Pancreas (tissue), 10 donors: Measurements from ENCODE around the gene CACNA1I. TPM values are rescaled to one million over a fixed set of nuclear protein-coding genes. Genes with fewer than 3 reads are reported as not detected.

Experiments
- ATAC-seq, 4 donors: fragments of 200-7000 bp; cut with Tn5 transposase; one replicate each; pipeline versions ENCODE4 v1.8.0 to v1.9.1; 2020; ENCODE audit warnings: mild to moderate bottlenecking in 4 of 4, moderate library complexity in 4 of 4
- DNase-seq, 6 donors: peaks; one replicate each; pipeline ENCODE4 v3.0.0-alpha.2; 2020
- FAIRE-seq: peaks from 2 replicates; lab custom pipeline; 2012; peaks lifted over from hg19 to GRCh38; lab: Jason Lieb, UNC
- H3K27ac ChIP-seq, 4 donors: fragments of 200-600 bp; sonication (generic); 1 replicate in 3 of 4; 2 replicates in 1 of 4; pipeline versions ENCODE4 v1.5.0 to v1.8.0; 2020
- H3K27me3 ChIP-seq, 4 donors: fragments of 200-600 bp; one replicate each; pipeline ENCODE4 v1.8.0; 2021
- H3K36me3 ChIP-seq, 3 donors: fragments of 200-600 bp; sonication (generic) in 1 of 3; one replicate each; pipeline versions ENCODE4 v1.5.0 to v1.8.0; 2020 to 2021
- H3K4me1 ChIP-seq, 3 donors: fragments of 200-600 bp; one replicate each; pipeline ENCODE4 v1.8.0; 2021
- H3K4me3 ChIP-seq, 4 donors: fragments of 200-600 bp; sonication (generic) in 2 of 4; one replicate each; pipeline versions ENCODE4 v1.5.0 to v1.8.0; 2020 to 2021
- H3K9me3 ChIP-seq, 4 donors: fragments of 200-600 bp; one replicate each; pipeline ENCODE4 v1.8.0; 2021
- WGBS, 2 donors: extraction: QIAGEN DNeasy Blood & Tissue Kit; methylation state at CpG; one replicate each; pipeline ENCODE4 v1.1.7; 2013; 5-methylcytosine and 5-hydroxymethylcytosine counted together
- intact Hi-C, 3 donors: fragments of 100-400 bp; cut with DNase I; formaldehyde crosslinking; loops; one replicate each; pipeline versions ENCODE4 v1.11.1 to v1.14.2; 2022
- polyA plus RNA-seq, 2 donors: library from polyadenylated mRNA; stranded (reverse); fragments of 200-250 nt; gene quantifications; one replicate each; pipeline ENCODE4 v1.2.3, GENCODE V29; 2013
- total RNA-seq, 6 donors: library from RNA; stranded (reverse); fragmentation: NEBNext Ultra II Directional in 4 of 6; extraction: Animal tissue kit (Norgen Biotek cat#: 25700) in 4 of 6; gene quantifications; one replicate each; pipeline versions ENCODE4 v1.2.1 to v1.2.4, GENCODE V29; 2021 to 2023
- TF ChIP-seq, protein P1 (sequence below), 4 donors: fragments of 200-600 bp; sonication (generic) in 3 of 4; IDR thresholded peaks; one replicate each; pipeline versions ENCODE4 v1.5.0 to v1.8.0; 2021; ENCODE audit warnings: antibody characterized with exemption in 4 of 4
- donor health status: healthy with polysubstance abuse.
- donor health status: DM: no; HTN: no; CAD: no; lungs with moderate emphysema.
- donor health status: DM: no; HTN: no; CAD: no.
- donor health status: control.
- donor health status: control.
- donor health status: Bipolar disorder and iron deficiency.
- donor health status: DM: yes; HTN: yes; CAD: no.
- donor health status: DM: no; HTN: no; CAD: no.
- donor health status: DM: no; HTN: no; CAD: no.
- donor health status: DM: yes; HTN: yes; CAD: no.

The CACNA1I gene
- total and polyA plus RNA-seq, 8 donors: 0.04 to 0.21 (median 0.07) TPM

DNA sequence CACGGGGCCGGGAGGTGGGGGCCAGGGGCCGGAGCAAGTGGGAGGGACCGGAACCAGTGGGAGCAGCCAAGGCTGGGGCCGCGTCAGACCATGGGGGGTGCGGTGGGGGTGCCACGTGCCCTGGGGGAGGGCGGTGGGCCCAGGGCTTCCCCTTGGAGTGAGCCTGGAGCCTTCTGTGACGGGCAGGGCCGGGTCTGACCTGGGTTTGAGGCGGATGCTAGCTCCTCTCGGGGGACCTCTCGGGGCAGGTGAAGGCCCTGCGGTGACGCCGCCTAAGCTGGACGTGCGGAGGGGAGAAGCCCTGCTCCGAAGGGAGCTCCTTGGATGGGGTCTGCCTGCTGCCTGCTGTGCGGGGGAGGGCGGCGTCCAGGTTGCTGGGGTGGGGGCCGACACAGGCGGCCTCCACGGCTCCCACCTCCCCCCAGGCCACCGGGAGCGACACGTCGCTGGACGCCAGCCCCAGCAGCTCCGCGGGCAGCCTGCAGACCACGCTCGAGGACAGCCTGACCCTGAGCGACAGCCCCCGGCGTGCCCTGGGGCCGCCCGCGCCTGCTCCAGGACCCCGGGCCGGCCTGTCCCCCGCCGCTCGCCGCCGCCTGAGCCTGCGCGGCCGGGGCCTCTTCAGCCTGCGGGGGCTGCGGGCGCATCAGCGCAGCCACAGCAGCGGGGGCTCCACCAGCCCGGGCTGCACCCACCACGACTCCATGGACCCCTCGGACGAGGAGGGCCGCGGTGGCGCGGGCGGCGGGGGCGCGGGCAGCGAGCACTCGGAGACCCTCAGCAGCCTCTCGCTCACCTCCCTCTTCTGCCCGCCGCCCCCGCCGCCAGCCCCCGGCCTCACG lies 115.0 kb downstream of the CACNA1I start:
- Histone ChIP-seq H3K27ac (no peak overlapping the region), H3K36me3 (no peaks in the 10 kb centered on the region), H3K4me3 (no peak overlapping the region), H3K27me3 (no peaks in the 10 kb centered on the region), H3K9me3 (no peaks in the 10 kb centered on the region), H3K4me1 (no peaks in the 10 kb centered on the region)
- intact Hi-C loops: no loop called here
- DNase-seq (peak in 1 of 6 donors; percentile 68), ATAC-seq (peak in 1 of 4 donors; percentile 21), FAIRE-seq (no peak)
- 6 to 8% methylated on average over 59 to 77 of the region's 77 CpGs for WGBS, 2 donors
- TF ChIP-seq, protein P1, sequence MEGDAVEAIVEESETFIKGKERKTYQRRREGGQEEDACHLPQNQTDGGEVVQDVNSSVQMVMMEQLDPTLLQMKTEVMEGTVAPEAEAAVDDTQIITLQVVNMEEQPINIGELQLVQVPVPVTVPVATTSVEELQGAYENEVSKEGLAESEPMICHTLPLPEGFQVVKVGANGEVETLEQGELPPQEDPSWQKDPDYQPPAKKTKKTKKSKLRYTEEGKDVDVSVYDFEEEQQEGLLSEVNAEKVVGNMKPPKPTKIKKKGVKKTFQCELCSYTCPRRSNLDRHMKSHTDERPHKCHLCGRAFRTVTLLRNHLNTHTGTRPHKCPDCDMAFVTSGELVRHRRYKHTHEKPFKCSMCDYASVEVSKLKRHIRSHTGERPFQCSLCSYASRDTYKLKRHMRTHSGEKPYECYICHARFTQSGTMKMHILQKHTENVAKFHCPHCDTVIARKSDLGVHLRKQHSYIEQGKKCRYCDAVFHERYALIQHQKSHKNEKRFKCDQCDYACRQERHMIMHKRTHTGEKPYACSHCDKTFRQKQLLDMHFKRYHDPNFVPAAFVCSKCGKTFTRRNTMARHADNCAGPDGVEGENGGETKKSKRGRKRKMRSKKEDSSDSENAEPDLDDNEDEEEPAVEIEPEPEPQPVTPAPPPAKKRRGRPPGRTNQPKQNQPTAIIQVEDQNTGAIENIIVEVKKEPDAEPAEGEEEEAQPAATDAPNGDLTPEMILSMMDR (IDR thresholded peaks at IDR 0.05): no peak

DNA sequence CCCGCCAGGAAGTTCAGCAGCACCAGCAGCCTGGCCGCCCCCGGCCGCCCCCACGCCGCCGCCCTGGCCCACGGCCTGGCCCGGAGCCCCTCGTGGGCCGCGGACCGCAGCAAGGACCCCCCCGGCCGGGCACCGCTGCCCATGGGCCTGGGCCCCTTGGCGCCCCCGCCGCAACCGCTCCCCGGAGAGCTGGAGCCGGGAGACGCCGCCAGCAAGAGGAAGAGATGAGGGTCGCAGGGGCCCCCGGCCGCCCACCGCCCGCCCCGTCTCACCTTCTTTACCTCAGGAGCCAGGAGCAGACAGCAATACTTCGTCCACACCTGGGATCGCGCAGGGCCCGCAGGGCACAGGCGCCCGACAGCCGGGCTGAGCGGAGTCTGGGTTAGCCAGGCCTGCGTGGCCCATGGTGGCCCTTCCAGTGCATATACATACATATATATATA lies 115.6 kb downstream of the CACNA1I start:
- ATAC-seq (no peak), FAIRE-seq (no peak), DNase-seq (peak in 1 of 6 donors; percentile 37)
- no peaks in the 10 kb centered on the region for H3K36me3 ChIP-seq
- intact Hi-C loops: no loop called here
- H3K4me3 ChIP-seq: no peak overlapping the region
- H3K27ac ChIP-seq: no peak overlapping the region
- no peaks in the 10 kb centered on the region for H3K9me3 ChIP-seq
- TF ChIP-seq, protein P1 (IDR thresholded peaks at IDR 0.05): no peak
- 41 to 65% methylated on average over 18 to 39 of the region's 39 CpGs for WGBS, 2 donors
- no peaks in the 10 kb centered on the region for H3K4me1 ChIP-seq
- H3K27me3 ChIP-seq: no peaks in the 10 kb centered on the region

DNA sequence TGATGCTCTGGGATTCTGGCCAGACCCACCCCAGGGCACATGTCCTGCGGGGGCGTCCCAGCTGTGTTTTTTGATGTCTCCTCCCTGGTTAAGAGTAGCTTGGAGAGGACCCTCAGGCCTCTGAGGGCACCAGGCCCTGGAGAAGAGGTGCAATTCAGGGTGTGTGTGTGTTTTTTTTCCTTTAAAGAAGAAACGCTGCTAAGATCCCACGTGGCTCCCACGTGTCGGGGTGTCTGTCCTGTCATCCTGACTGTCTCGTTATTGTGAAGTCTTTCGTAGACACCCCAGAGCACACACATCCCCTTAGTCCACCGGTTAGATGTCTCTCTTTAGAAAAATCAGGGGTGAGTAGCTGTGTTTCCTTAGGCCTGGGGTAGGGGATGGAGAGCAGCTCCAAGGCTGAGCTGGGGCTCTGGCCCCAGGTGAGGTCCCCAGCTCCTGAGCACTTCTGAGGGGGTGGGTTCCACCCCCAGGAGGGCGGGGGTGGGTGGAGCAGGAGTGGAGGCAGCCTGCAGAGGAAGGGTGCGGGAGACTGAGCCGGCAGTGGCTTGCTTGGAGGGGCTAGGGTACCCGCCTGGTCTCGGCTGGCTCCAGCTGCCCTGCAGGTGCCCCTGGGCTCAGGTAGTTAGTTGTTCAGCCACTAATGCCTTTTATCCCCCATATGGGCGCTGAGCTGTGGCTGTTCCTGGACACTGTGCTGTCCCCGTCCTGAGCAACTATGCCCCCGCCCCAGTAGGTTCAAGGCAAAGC lies 116.4 kb downstream of the CACNA1I start:
- no peaks in the 10 kb centered on the region for H3K4me1 ChIP-seq
- no peaks in the 10 kb centered on the region for H3K36me3 ChIP-seq
- H3K9me3 ChIP-seq: no peaks in the 10 kb centered on the region
- no peak for FAIRE-seq
- WGBS, 2 donors: 77 to 82% methylated on average over 17 of the region's 17 CpGs
- TF ChIP-seq, protein P1 (IDR thresholded peaks at IDR 0.05): no peak
- no peaks in the 10 kb centered on the region for H3K27me3 ChIP-seq
- DNase-seq: peak in 1 of 6 donors; percentile 29
- H3K4me3 ChIP-seq: no peak overlapping the region
- no peak for ATAC-seq
- intact Hi-C loops: no loop called here
- H3K27ac ChIP-seq: no peak overlapping the region

DNA sequence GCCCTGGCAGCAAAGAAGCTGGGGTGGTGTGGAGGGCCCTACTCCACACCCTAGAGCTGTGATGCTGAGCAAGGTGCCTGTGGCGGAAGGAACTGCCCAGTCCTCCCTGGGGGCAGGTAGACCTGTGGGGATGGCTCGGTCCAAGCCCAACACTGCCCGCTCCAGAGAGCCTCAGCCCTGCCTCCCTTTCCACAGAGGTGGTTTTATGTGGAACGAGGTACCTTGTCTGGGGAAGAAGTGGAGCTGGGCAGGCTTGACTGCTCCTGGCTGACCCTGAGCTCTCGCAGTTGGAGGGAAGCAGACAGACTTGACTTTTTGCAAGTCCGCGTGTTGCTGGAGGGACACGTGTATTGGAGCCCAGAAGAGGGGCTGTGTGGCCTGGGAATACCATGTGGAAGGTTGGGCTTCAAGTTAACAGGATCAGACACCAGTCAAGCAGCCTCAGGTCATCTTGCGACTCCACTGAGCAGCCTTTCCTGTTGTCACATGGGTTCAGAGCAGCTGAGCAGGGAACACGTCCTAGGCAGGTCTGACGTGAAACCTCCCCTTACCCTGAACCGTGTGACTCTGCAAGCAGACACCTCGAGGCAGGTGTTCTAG lies 117.7 kb downstream of the CACNA1I start:
- Histone ChIP-seq H3K36me3 (no peaks in the 10 kb centered on the region), H3K4me1 (no peaks in the 10 kb centered on the region), H3K4me3 (no peak overlapping the region), H3K27me3 (no peaks in the 10 kb centered on the region), H3K9me3 (no peaks in the 10 kb centered on the region), H3K27ac (no peak overlapping the region)
- WGBS, 2 donors: 77 to 82% methylated on average over 13 of the region's 13 CpGs
- FAIRE-seq (no peak), DNase-seq (no peak), ATAC-seq (no peak)
- TF ChIP-seq, protein P1 (IDR thresholded peaks at IDR 0.05): no peak
- intact Hi-C loops: no loop called here
